Adrenal gland (tissue), 12 donors: Measurements from ENCODE around the gene ARG2. TPM values are rescaled to one million over a fixed set of nuclear protein-coding genes. Genes with fewer than 3 reads are reported as not detected.

Experiments
- DNase-seq, 7 donors: peaks; one replicate each; pipeline ENCODE4 v3.0.0-alpha.2; 2019 to 2020
- H3K27ac ChIP-seq, 5 donors: fragments of 200-600 bp; sonication (generic) in 4 of 5; 1 replicate in 3 of 5; 2 replicates in 2 of 5; pipeline versions ENCODE4 v1.5.1 to v1.8.0; 2016 to 2020; ENCODE audit warnings: mild to moderate bottlenecking in 1 of 5
- H3K27me3 ChIP-seq: fragments of 200-600 bp; 2 replicates; pipeline ENCODE4 v1.8.0; 2021
- H3K36me3 ChIP-seq, 2 donors: fragments of 200-600 bp; replicated peaks in 1 of 2; 1 replicate in 1 of 2; 2 replicates in 1 of 2; pipeline versions ENCODE4 v1.5.1 to v1.8.0; 2018 to 2022
- H3K4me1 ChIP-seq, 2 donors: fragments of 200-600 bp; replicated peaks in 1 of 2; 1 replicate in 1 of 2; 2 replicates in 1 of 2; pipeline versions ENCODE4 v1.5.1 to v1.8.0; 2018 to 2021
- H3K4me3 ChIP-seq, 4 donors: fragments of 200-600 bp; sonication (generic) in 3 of 4; one replicate each; pipeline ENCODE4 v1.5.1; 2016 to 2018
- H3K9me3 ChIP-seq, 3 donors: fragments of 200-600 bp; sonication (generic) in 1 of 3; replicated peaks in 1 of 3; 1 replicate in 2 of 3; 2 replicates in 1 of 3; pipeline versions ENCODE4 v1.5.1 to v1.8.0; 2016 to 2021
- CTCF ChIP-seq, 6 experiments: fragments of 450-650 bp in 4 of 6; fragments of 200-600 bp in 2 of 6; sonication (generic) in 1 of 6; IDR thresholded peaks; 1 replicate in 5 of 6; 2 replicates in 1 of 6; pipeline versions ENCODE4 v1.5.1 to v1.8.0; 2016 to 2021; ENCODE audit warnings: antibody characterized with exemption in 6 of 6, mild to moderate bottlenecking in 2 of 6, moderate library complexity in 1 of 6
- POLR2A ChIP-seq, 2 donors: fragments of 450-650 bp; IDR thresholded peaks; one replicate each; pipeline ENCODE4 v1.6.1; 2017; ENCODE audit warnings: antibody characterized with exemption in 2 of 2, mild to moderate bottlenecking in 2 of 2, moderate library complexity in 1 of 2
- whole genome bisulfite sequencing, 4 donors: extraction: QIAGEN DNeasy Blood & Tissue Kit in 2 of 4; methylation state at CpG; one replicate each; pipeline versions ENCODE4 v1.1.5 to v1.1.7; 2013 to 2017; 5-methylcytosine and 5-hydroxymethylcytosine counted together
- intact Hi-C, 2 donors: fragments of 100-400 bp; cut with DNase I; formaldehyde crosslinking; loops; one replicate each; pipeline versions ENCODE4 v1.14.1 to v1.15.0; 2022 to 2023
- polyA plus RNA-seq, 3 donors: library from polyadenylated mRNA; stranded (reverse); fragments of 200-250 nt in 2 of 3; fragments of 350-450 nt in 1 of 3; fragmentation: Illumina TruSeq in 1 of 3; extraction: RNeasy Lipid Tissue Mini Kit (QIAGEN cat#74804) in 1 of 3; gene quantifications; one replicate each; pipeline ENCODE4 v1.2.3, GENCODE V29; 2013 to 2014
- total RNA-seq, 9 donors: library from RNA; depleted of rRNA in 4 of 9; stranded (reverse); fragments of >200 nt in 4 of 9; fragments of 120-200 nt in 1 of 9; fragmentation: NEBNext Ultra II Directional in 1 of 9; extraction: Animal tissue kit (Norgen Biotek cat#: 25700) in 1 of 9; gene quantifications; one replicate each; pipeline versions ENCODE4 v1.1.0 to v1.2.4, GENCODE V29; 2013 to 2023
- donor health status: healthy with polysubstance abuse.
- donor health status: Bipolar disorder and iron deficiency.
- donor health status: DM: yes; HTN: yes; CAD: no.
- donor health status: DM: no; HTN: no; CAD: no.
- donor health status: DM: no; HTN: no; CAD: no.
- donor health status: DM: yes; HTN: yes; CAD: no.

ARG2 gene
- total and polyA plus RNA-seq, 12 donors: 2.5 to 45.4 (median 4.5) TPM

- no peak overlapping the region for H3K4me3 ChIP-seq
- H3K9me3 ChIP-seq: no peaks in the 10 kb centered on the region
- intact Hi-C loops: no loop called here
- H3K27me3 ChIP-seq: no peaks in the 10 kb centered on the region
- 88 to 94% (median 90%) methylated on average over 1 of the region's 1 CpG for WGBS, 4 donors
- no peak for DNase-seq
- H3K4me1 ChIP-seq: no peaks in the 10 kb centered on the region
- H3K36me3 ChIP-seq: peaks cover 0 to 26% of the 10 kb centered on the region in 2 donors
- H3K27ac ChIP-seq: no peak overlapping the region
- TF ChIP-seq POLR2A (IDR thresholded peaks at IDR 0.05) (no peak), CTCF (IDR thresholded peaks at IDR 0.05) (no peak)
Measured at GRCh38 chr14:67581643-67582042, 38.1 kb upstream of the ARG2 start.

- no peaks in the 10 kb centered on the region for H3K4me1 ChIP-seq
- 86 to 91% (median 87%) methylated on average over 7 of the region's 7 CpGs for WGBS, 4 donors
- TF ChIP-seq CTCF (IDR thresholded peaks at IDR 0.05) (no peak), POLR2A (IDR thresholded peaks at IDR 0.05) (no peak)
- no peaks in the 10 kb centered on the region for H3K27me3 ChIP-seq
- no peak overlapping the region for H3K4me3 ChIP-seq
- intact Hi-C loops: no loop called here
- no peaks in the 10 kb centered on the region for H3K9me3 ChIP-seq
- peaks cover 0 to 26% of the 10 kb centered on the region in 2 donors for H3K36me3 ChIP-seq
- peak in 2 of 7 donors; percentile 13 to 27 for DNase-seq
- H3K27ac ChIP-seq: no peak overlapping the region
Measured at GRCh38 chr14:67582061-67582460, 37.7 kb upstream of the ARG2 start.

- TF ChIP-seq CTCF (IDR thresholded peaks at IDR 0.05) (peak; percentile 44 to 73 (median 68)), POLR2A (IDR thresholded peaks at IDR 0.05) (no peak)
- peak in 5 of 7 donors; percentile 50 to 70 (median 59) for DNase-seq
- H3K36me3 ChIP-seq: peaks cover 0 to 41% of the 10 kb centered on the region in 2 donors
- H3K9me3 ChIP-seq: no peaks in the 10 kb centered on the region
- no peak overlapping the region for H3K4me3 ChIP-seq
- H3K27ac ChIP-seq: no peak overlapping the region
- no peaks in the 10 kb centered on the region for H3K4me1 ChIP-seq
- no peaks in the 10 kb centered on the region for H3K27me3 ChIP-seq
- intact Hi-C loops: no loop called here
- WGBS, 4 donors: 85 to 93% (median 89%) methylated on average over 6 of the region's 6 CpGs
Measured at GRCh38 chr14:67583711-67584644, 35.7 kb upstream of the ARG2 start.

- TF ChIP-seq POLR2A (IDR thresholded peaks at IDR 0.05) (no peak), CTCF (IDR thresholded peaks at IDR 0.05) (no peak)
- WGBS, 4 donors: 78 to 93% (median 90%) methylated on average over 3 of the region's 3 CpGs
- intact Hi-C loops: no loop called here
- Histone ChIP-seq H3K9me3 (no peaks in the 10 kb centered on the region), H3K36me3 (peaks cover 0 to 43% of the 10 kb centered on the region in 2 donors), H3K27ac (no peak overlapping the region), H3K27me3 (no peaks in the 10 kb centered on the region), H3K4me1 (no peaks in the 10 kb centered on the region), H3K4me3 (no peak overlapping the region)
- DNase-seq: no peak
Measured at GRCh38 chr14:67584978-67585377, 34.7 kb upstream of the ARG2 start.
